ENCODE measurements around the gene KIF7. TPM values are rescaled to one million over a fixed set of nuclear protein-coding genes. Genes with fewer than 3 reads are reported as not detected.

KIF7 gene
- total RNA-seq, 1 donor from 2014 or later: 5.4 TPM

- no peak overlapping the region for H3K4me3 ChIP-seq (ENCODE audit: low read depth, low read length)
- TF ChIP-seq CTCF (conservative IDR thresholded peaks at IDR 0.05; ENCODE audit: low read depth, low read length): no peak
- DNase-seq (ENCODE audit: low read depth): no peak
These were observed 25.4 kb downstream of the KIF7 start for GRCh38 chr15:89629829-89630228.

- no peak for TF ChIP-seq CTCF (conservative IDR thresholded peaks at IDR 0.05; ENCODE audit: low read depth, low read length)
- no peak for DNase-seq (ENCODE audit: low read depth)
- H3K4me3 ChIP-seq (ENCODE audit: low read depth, low read length): no peak overlapping the region
These were observed 26.2 kb downstream of the KIF7 start for GRCh38 chr15:89628806-89629715.

- no peak for TF ChIP-seq CTCF (conservative IDR thresholded peaks at IDR 0.05; ENCODE audit: low read depth, low read length)
- no peak overlapping the region for H3K4me3 ChIP-seq (ENCODE audit: low read depth, low read length)
- DNase-seq (ENCODE audit: low read depth): no peak
These were observed 27.0 kb downstream of the KIF7 start for GRCh38 chr15:89628301-89628700.

- DNase-seq (ENCODE audit: low read depth): no peak
- no peak for TF ChIP-seq CTCF (conservative IDR thresholded peaks at IDR 0.05; ENCODE audit: low read depth, low read length)
- no peak overlapping the region for H3K4me3 ChIP-seq (ENCODE audit: low read depth, low read length)
These were observed 27.9 kb downstream of the KIF7 start for GRCh38 chr15:89627256-89627970.

- DNase-seq (ENCODE audit: low read depth): no peak
- H3K4me3 ChIP-seq (ENCODE audit: low read depth, low read length): no peak overlapping the region
- TF ChIP-seq CTCF (conservative IDR thresholded peaks at IDR 0.05; ENCODE audit: low read depth, low read length): no peak
These were observed 29.6 kb downstream of the KIF7 start for GRCh38 chr15:89625716-89626115.

- no peak for DNase-seq (ENCODE audit: low read depth)
- no peak for TF ChIP-seq CTCF (conservative IDR thresholded peaks at IDR 0.05; ENCODE audit: low read depth, low read length)
- no peak overlapping the region for H3K4me3 ChIP-seq (ENCODE audit: low read depth, low read length)
These were observed 32.1 kb downstream of the KIF7 start for GRCh38 chr15:89623165-89623564.

Measured in epithelial cell of proximal tubule (primary cell).